HepG2 (cell line): ENCODE data around the gene SEC14L2. TPM values are rescaled to one million over a fixed set of nuclear protein-coding genes. Genes with fewer than 3 reads are reported as not detected.

Experiments
- HMGA1 ChIP-seq: sonication (generic); formaldehyde crosslinking; conservative IDR thresholded peaks from 2 replicates; pipeline ENCODE4 v1.4.0; 2020; ENCODE audit warnings: missing genetic modification reagents
- KDM3A ChIP-seq: IDR thresholded peaks from 2 replicates; pipeline ENCODE4 v1.6.1; 2018; ENCODE audit warnings: low read depth, missing compliant biosample characterization
- NCOA2 ChIP-seq: sonication (generic); formaldehyde crosslinking; IDR thresholded peaks from 2 replicates; pipeline ENCODE4 v1.8.0; 2022; ENCODE audit warnings: inconsistent platforms
- NFKBIZ ChIP-seq: IDR thresholded peaks from 2 replicates; pipeline ENCODE4 v1.6.1; 2018; ENCODE audit warnings: missing genetic modification reagents, missing compliant biosample characterization
- POLR2AphosphoS2 ChIP-seq: IDR thresholded peaks from 2 replicates; pipeline ENCODE4 v1.6.1; 2011; ENCODE audit warnings: low read depth, low read length, improper control_type of control experiment
- SRY ChIP-seq: sonication (generic); formaldehyde crosslinking; IDR thresholded peaks from 2 replicates; pipeline ENCODE4 v1.8.0; 2022; ENCODE audit warnings: mild to moderate bottlenecking, missing genetic modification reagents
- ZFYVE20 ChIP-seq: sonication (generic); formaldehyde crosslinking; IDR thresholded peaks from 2 replicates; pipeline ENCODE4 v1.8.0; 2023; ENCODE audit warnings: low read depth, mild to moderate bottlenecking, moderate library complexity, missing genetic modification reagents, borderline replicate concordance
- ZMYM3 ChIP-seq: sonication (generic); formaldehyde crosslinking; IDR thresholded peaks from 2 replicates; pipeline ENCODE4 v1.5.1; 2020; ENCODE audit warnings: mild to moderate bottlenecking, missing genetic modification reagents
- ZMYM4 ChIP-seq: sonication (generic); formaldehyde crosslinking; IDR thresholded peaks from 2 replicates; pipeline ENCODE4 v1.8.1; 2023; ENCODE audit warnings: mild to moderate bottlenecking, missing genetic modification reagents
- ZNF12 ChIP-seq: sonication (generic); formaldehyde crosslinking; IDR thresholded peaks from 2 replicates; pipeline ENCODE4 v1.5.0; 2020; ENCODE audit warnings: missing genetic modification reagents
- ZNF234 ChIP-seq: sonication (generic); formaldehyde crosslinking; conservative IDR thresholded peaks from 2 replicates; pipeline ENCODE4 v1.5.1; 2020; ENCODE audit warnings: mild to moderate bottlenecking, missing genetic modification reagents
- polyA plus RNA-seq, 8 experiments: library from polyadenylated mRNA; depleted of rRNA in 3 of 8; stranded (reverse) in 7 of 8; unstranded in 1 of 8; fragments of >200 nt; fragmentation: Illumina TruSeq in 4 of 8; extraction: Trizol in 4 of 8; gene quantifications; 2 replicates each; pipeline versions ENCODE4 v1.2.1 to v1.2.3, GENCODE V29; 2011 to 2016; ENCODE audit warnings: low read depth in 4 of 8, missing spikeins in 1 of 8, mixed read lengths in 1 of 8; ENCODE audit not compliant: insufficient read depth in 1 of 8
- total RNA-seq, 5 experiments: library from RNA; depleted of rRNA; stranded (reverse); fragments of >200 nt; fragmentation: Illumina TruSeq; extraction: Trizol; gene quantifications; 2 replicates each; pipeline ENCODE4 v1.2.3, GENCODE V29; 2016; ENCODE audit warnings: low read depth in 1 of 5
- TF ChIP-seq, protein P1 (sequence below): sonication (generic); formaldehyde crosslinking; IDR thresholded peaks from 2 replicates; pipeline ENCODE4 v1.4.0; 2020; ENCODE audit warnings: mild to moderate bottlenecking, missing genetic modification reagents
- TF ChIP-seq, protein P2 (sequence below): sonication (generic); formaldehyde crosslinking; IDR thresholded peaks from 2 replicates; pipeline ENCODE4 v1.8.0; 2022; ENCODE audit warnings: mild to moderate bottlenecking, missing genetic modification reagents; ENCODE audit not compliant: insufficient replicate concordance
- TF ChIP-seq, protein P3 (sequence below): IDR thresholded peaks from 2 replicates; pipeline ENCODE4 v1.6.1; 2016
- TF ChIP-seq, protein P4 (sequence below): sonication (generic); formaldehyde crosslinking; IDR thresholded peaks from 2 replicates; pipeline ENCODE4 v1.4.0; 2020; ENCODE audit warnings: missing genetic modification reagents, borderline replicate concordance
- TF ChIP-seq, protein P5 (sequence below), 2 experiments: sonication (generic) in 1 of 2; formaldehyde crosslinking in 1 of 2; IDR thresholded peaks; 2 replicates each; pipeline versions ENCODE4 v1.5.1 to v1.6.1; 2011 to 2020; ENCODE audit warnings: borderline replicate concordance in 1 of 2, low read depth in 1 of 2, low read length in 1 of 2, mild to moderate bottlenecking in 1 of 2, missing genetic modification reagents in 1 of 2, moderate library complexity in 1 of 2

The SEC14L2 gene
- total and polyA plus RNA-seq, 2 of the 13 experiments (the other 11 are each of a cell fraction or from before 2014, with no cell fraction given), result 4.1 to 5.1 TPM

DNA sequence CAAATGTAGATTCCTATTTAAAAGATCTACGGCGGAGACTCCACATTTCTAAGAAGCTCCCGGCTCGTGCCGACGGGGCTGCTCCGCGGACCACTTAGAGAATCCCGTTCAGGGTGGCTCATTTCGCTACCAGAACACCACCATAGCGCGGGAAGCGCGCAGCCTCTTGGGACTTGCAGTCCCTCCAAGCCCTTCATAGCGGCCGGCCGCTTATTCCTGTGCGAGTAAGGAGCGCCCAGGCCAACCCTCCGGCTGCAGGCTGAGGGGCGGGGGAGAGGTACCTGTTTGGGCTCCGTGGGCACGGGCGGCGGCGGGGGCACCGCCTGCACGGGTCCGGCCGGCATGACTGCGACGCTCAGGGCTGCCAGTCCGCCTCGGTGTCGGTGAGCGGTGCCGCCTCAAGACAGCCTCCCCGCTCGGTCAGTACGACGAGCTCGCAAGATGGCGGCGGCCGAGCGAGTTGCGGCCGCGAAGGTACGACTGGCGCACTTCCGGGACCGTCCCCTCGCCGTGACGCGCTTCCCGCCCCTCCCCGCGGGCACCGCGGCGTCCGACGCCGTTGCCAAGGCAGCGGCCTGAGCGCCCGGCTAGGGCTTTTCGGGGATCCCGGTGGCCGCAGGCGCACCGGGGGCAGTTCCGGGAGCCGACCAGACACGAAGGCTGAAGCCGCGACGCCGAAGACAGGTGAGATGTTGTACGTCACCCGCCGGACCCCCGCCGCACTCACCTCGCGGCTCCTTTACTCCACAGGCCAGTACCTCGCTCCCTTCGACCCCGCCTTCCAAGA lies 40.2 kb upstream of the SEC14L2 start, which contains the start of the genes CCDC157 and SF3A1 (continued):
- no peak for TF ChIP-seq NFKBIZ (CRISPR knock-in tag)
- TF ChIP-seq, protein P1, sequence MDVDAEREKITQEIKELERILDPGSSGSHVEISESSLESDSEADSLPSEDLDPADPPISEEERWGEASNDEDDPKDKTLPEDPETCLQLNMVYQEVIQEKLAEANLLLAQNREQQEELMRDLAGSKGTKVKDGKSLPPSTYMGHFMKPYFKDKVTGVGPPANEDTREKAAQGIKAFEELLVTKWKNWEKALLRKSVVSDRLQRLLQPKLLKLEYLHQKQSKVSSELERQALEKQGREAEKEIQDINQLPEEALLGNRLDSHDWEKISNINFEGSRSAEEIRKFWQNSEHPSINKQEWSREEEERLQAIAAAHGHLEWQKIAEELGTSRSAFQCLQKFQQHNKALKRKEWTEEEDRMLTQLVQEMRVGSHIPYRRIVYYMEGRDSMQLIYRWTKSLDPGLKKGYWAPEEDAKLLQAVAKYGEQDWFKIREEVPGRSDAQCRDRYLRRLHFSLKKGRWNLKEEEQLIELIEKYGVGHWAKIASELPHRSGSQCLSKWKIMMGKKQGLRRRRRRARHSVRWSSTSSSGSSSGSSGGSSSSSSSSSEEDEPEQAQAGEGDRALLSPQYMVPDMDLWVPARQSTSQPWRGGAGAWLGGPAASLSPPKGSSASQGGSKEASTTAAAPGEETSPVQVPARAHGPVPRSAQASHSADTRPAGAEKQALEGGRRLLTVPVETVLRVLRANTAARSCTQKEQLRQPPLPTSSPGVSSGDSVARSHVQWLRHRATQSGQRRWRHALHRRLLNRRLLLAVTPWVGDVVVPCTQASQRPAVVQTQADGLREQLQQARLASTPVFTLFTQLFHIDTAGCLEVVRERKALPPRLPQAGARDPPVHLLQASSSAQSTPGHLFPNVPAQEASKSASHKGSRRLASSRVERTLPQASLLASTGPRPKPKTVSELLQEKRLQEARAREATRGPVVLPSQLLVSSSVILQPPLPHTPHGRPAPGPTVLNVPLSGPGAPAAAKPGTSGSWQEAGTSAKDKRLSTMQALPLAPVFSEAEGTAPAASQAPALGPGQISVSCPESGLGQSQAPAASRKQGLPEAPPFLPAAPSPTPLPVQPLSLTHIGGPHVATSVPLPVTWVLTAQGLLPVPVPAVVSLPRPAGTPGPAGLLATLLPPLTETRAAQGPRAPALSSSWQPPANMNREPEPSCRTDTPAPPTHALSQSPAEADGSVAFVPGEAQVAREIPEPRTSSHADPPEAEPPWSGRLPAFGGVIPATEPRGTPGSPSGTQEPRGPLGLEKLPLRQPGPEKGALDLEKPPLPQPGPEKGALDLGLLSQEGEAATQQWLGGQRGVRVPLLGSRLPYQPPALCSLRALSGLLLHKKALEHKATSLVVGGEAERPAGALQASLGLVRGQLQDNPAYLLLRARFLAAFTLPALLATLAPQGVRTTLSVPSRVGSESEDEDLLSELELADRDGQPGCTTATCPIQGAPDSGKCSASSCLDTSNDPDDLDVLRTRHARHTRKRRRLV (CRISPR knock-in tag), result no peak
- TF ChIP-seq, protein P2, sequence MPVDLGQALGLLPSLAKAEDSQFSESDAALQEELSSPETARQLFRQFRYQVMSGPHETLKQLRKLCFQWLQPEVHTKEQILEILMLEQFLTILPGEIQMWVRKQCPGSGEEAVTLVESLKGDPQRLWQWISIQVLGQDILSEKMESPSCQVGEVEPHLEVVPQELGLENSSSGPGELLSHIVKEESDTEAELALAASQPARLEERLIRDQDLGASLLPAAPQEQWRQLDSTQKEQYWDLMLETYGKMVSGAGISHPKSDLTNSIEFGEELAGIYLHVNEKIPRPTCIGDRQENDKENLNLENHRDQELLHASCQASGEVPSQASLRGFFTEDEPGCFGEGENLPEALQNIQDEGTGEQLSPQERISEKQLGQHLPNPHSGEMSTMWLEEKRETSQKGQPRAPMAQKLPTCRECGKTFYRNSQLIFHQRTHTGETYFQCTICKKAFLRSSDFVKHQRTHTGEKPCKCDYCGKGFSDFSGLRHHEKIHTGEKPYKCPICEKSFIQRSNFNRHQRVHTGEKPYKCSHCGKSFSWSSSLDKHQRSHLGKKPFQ, result no peak
- no peak for TF ChIP-seq ZMYM3 (CRISPR knock-in tag)
- peak; percentile 54; the same call in 1 of the 2 replicates for TF ChIP-seq ZMYM4 (CRISPR knock-in tag)
- no peak for TF ChIP-seq ZFYVE20
- TF ChIP-seq, protein P3, sequence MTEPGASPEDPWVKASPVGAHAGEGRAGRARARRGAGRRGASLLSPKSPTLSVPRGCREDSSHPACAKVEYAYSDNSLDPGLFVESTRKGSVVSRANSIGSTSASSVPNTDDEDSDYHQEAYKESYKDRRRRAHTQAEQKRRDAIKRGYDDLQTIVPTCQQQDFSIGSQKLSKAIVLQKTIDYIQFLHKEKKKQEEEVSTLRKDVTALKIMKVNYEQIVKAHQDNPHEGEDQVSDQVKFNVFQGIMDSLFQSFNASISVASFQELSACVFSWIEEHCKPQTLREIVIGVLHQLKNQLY, result no peak
- no peak for TF ChIP-seq POLR2AphosphoS2
- TF ChIP-seq ZNF234 (CRISPR knock-in tag), result no peak
- TF ChIP-seq NCOA2 (CRISPR knock-in tag), result no peak
- TF ChIP-seq HMGA1 (CRISPR knock-in tag), result no peak
- TF ChIP-seq, protein P4, sequence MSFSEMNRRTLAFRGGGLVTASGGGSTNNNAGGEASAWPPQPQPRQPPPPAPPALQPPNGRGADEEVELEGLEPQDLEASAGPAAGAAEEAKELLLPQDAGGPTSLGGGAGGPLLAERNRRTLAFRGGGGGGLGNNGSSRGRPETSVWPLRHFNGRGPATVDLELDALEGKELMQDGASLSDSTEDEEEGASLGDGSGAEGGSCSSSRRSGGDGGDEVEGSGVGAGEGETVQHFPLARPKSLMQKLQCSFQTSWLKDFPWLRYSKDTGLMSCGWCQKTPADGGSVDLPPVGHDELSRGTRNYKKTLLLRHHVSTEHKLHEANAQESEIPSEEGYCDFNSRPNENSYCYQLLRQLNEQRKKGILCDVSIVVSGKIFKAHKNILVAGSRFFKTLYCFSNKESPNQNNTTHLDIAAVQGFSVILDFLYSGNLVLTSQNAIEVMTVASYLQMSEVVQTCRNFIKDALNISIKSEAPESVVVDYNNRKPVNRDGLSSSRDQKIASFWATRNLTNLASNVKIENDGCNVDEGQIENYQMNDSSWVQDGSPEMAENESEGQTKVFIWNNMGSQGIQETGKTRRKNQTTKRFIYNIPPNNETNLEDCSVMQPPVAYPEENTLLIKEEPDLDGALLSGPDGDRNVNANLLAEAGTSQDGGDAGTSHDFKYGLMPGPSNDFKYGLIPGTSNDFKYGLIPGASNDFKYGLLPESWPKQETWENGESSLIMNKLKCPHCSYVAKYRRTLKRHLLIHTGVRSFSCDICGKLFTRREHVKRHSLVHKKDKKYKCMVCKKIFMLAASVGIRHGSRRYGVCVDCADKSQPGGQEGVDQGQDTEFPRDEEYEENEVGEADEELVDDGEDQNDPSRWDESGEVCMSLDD (CRISPR knock-in tag), result peak; percentile 78; the same call in 1 of the 2 replicates
- TF ChIP-seq KDM3A (CRISPR knock-in tag), result no peak
- TF ChIP-seq, protein P5, sequence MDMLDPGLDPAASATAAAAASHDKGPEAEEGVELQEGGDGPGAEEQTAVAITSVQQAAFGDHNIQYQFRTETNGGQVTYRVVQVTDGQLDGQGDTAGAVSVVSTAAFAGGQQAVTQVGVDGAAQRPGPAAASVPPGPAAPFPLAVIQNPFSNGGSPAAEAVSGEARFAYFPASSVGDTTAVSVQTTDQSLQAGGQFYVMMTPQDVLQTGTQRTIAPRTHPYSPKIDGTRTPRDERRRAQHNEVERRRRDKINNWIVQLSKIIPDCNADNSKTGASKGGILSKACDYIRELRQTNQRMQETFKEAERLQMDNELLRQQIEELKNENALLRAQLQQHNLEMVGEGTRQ (IDR thresholded peaks at IDR 0.05; ENCODE audit: low read depth, low read length), result no peak
- TF ChIP-seq, protein P5 (CRISPR knock-in tag; IDR thresholded peaks at IDR 0.05; ENCODE audit: borderline replicate concordance), result no peak; the same call in 1 of the 2 replicates
- peak; percentile 35; the same call in 1 of the 2 replicates for TF ChIP-seq SRY
- TF ChIP-seq ZNF12 (CRISPR knock-in tag), result 0 out of 2 replicates have a peak, but pooled peaks have one; percentile 15
